ENCODE results near the gene PADI4.
A peak's percentile ranks its signal among the peaks of the same experiment; 100 is the strongest.

The PADI4 gene

GRCh38 chr1:17333081-17333480 is 25.1 kb downstream of the PADI4 start:
- no peak for DNase-seq (ENCODE audit: low read depth)
- no peak for TF ChIP-seq POLR2A (IDR thresholded peaks at IDR 0.05; ENCODE audit: extremely low read depth, insufficient read length)
- H3K4me3 ChIP-seq (ENCODE audit: low read depth, low read length) = no peak overlapping the region

- peak; percentile 90 for TF ChIP-seq CTCF (IDR thresholded peaks at IDR 0.05; ENCODE audit: low read depth, low read length)
- TF ChIP-seq POLR2A (IDR thresholded peaks at IDR 0.05; ENCODE audit: extremely low read depth, insufficient read length) = no peak
- DNase-seq (ENCODE audit: low read depth) = peak; percentile 76
Observed at GRCh38 chr1:17335821-17336710, 28.1 kb downstream of the PADI4 start.

GRCh38 chr1:17338706-17339493 is 30.9 kb downstream of the PADI4 start:
- no peak overlapping the region for H3K4me3 ChIP-seq (ENCODE audit: low read depth, low read length)
- DNase-seq (ENCODE audit: low read depth) = no peak
- TF ChIP-seq CTCF (IDR thresholded peaks at IDR 0.05; ENCODE audit: low read depth, low read length) = no peak

More at GRCh38 chr1:17335821-17336710, 28.1 kb downstream of the PADI4 start:
- H3K4me3 ChIP-seq (ENCODE audit: low read depth, low read length) = no peak overlapping the region

GRCh38 chr1:17339521-17339920 is 31.5 kb downstream of the PADI4 start:
- H3K4me3 ChIP-seq (ENCODE audit: low read depth, low read length) = no peak overlapping the region
- no peak for DNase-seq (ENCODE audit: low read depth)

GRCh38 chr1:17340358-17340757 is 32.4 kb downstream of the PADI4 start:
- DNase-seq (ENCODE audit: low read depth) = no peak

More at GRCh38 chr1:17339521-17339920, 31.5 kb downstream of the PADI4 start:
- TF ChIP-seq CTCF (IDR thresholded peaks at IDR 0.05; ENCODE audit: low read depth, low read length) (no peak), MYC (IDR thresholded peaks at IDR 0.05; ENCODE audit: low read depth, low read length) (no peak), POLR2A (IDR thresholded peaks at IDR 0.05; ENCODE audit: extremely low read depth, insufficient read length) (no peak), MAX (IDR thresholded peaks at IDR 0.05; ENCODE audit: low read depth, low read length) (no peak)

More at GRCh38 chr1:17340358-17340757, 32.4 kb downstream of the PADI4 start:
- TF ChIP-seq POLR2A (IDR thresholded peaks at IDR 0.05; ENCODE audit: extremely low read depth, insufficient read length) = no peak
- no peak for TF ChIP-seq MYC (IDR thresholded peaks at IDR 0.05; ENCODE audit: low read depth, low read length)
- TF ChIP-seq MAX (IDR thresholded peaks at IDR 0.05; ENCODE audit: low read depth, low read length) = no peak
- TF ChIP-seq CTCF (IDR thresholded peaks at IDR 0.05; ENCODE audit: low read depth, low read length) = no peak
- H3K4me3 ChIP-seq (ENCODE audit: low read depth, low read length) = no peak overlapping the region

Data from NB4 (cell line).